HuH-7.5 (cell line): ENCODE results near the gene GLB1L3.
"Not testable (repeated sequence)": the region's sequence is repeated elsewhere in the genome, so short reads cannot be mapped to it uniquely, and the experiment has no call there.

Experiments
- DNase-seq: peaks from one replicate; pipeline ENCODE4 v3.0.0; 2011; ENCODE audit warnings: low spot score

Gene GLB1L3

DNA sequence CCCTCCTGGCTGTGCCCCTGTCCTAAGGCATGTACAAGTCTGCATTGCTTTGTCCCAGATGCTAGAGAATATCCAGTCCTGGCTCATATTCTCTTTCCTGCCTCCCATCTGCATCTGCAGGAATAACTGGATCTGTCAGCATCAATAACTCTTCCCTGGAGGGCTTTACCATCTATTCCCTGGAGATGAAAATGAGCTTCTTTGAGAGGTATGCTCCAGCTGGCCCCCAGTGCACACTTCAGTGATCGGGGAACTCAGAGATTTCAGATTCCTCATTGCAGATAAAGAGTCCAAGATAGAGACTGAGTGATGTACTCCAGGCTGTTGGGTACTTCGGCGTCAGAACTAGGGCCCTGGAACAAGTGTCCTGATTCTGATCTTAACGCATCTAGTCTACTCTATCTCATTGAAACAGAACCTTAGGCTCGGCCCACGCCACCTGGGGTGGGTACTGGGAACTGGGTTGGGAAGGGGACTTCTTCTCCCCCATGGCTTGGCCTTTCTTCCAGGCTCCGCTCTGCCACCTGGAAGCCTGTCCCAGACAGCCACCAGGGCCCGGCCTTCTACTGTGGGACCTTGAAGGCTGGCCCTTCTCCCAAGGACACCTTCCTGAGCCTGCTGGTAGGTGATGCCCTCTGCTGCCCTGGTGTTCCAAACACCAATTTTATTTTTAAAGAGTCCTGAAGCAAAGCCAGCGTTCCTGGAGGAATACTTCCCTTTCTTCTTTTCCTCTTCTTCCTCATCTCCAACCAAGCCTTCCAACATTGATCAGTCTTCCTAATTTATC is 37.8 kb downstream of the GLB1L3 start:
- no peak for DNase-seq

DNA sequence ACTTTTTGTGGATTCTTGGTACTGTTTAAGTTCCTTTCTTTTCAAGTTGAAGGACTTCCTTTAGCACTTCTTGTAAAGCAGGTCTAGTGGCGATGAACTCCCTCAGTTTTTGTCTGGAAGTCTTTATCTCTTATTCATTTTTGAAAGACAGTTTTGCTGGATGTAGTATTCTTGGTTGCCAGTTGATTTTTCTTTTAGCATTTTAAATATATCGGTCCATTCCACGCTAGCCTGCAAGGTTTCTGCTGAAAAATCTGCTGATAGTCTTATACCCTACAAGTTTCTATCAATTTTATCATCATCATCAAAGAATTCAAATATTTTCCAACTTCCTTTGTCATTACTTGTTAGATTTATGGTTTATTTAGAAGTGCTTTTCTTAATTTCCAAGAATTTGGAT is 40.9 kb downstream of the GLB1L3 start:
- no peak for DNase-seq

DNA sequence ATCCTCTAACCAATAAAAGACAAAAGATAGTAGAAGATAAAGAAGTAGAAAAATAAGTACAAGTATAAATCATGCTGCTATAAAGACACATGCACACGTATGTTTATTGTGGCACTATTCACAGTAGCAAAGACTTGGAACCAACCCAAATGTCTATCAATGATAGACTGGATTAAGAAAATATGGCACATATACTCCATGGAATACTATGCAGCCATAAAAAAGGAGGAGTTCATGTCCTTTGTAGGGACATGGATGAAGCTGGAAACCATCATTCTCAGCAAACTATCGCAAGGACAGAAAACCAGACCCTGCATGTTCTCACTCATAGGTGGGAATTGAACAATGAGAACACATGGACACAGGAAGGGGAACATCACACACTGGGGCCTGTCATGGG is 45.2 kb downstream of the GLB1L3 start:
- not testable (repeated sequence) for DNase-seq

DNA sequence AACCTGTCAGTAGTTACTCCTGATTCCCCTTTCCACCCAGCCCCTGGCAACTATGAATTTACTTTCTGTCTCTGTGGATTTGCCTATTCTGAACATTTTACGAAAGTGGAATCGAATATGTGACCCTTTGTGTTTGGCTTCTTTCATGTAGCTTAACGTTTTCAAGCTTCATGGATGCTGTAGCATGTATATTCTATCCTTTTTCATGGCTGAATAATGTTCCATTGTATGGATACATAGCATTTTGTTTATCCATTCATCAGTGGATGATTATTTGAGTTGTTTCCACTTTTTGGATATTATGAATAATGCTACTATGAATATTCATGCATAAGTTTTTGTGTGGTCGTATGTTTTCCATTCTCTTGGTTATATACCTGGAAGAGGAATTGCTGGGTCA is 46.4 kb downstream of the GLB1L3 start:
- no peak for DNase-seq

DNA sequence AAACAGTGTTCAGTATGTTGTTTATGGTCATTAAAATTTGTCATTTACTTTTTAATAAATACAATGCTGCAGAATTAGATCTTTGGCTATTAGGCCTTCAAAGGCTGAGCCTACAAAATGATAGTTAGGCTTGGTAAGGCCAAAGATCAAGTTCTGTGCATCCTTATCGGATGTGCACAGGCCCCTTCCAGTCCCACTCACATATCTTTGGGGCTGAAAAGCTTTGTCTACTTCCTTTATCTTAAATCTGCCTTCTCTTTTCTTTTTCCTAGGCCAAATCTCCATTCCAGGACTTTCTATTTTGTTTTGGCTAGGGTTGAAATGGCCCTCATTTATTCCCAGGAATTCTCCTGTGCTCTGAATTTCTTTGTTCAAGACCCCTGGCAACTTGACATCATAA is 52.3 kb downstream of the GLB1L3 start:
- DNase-seq = no peak

DNA sequence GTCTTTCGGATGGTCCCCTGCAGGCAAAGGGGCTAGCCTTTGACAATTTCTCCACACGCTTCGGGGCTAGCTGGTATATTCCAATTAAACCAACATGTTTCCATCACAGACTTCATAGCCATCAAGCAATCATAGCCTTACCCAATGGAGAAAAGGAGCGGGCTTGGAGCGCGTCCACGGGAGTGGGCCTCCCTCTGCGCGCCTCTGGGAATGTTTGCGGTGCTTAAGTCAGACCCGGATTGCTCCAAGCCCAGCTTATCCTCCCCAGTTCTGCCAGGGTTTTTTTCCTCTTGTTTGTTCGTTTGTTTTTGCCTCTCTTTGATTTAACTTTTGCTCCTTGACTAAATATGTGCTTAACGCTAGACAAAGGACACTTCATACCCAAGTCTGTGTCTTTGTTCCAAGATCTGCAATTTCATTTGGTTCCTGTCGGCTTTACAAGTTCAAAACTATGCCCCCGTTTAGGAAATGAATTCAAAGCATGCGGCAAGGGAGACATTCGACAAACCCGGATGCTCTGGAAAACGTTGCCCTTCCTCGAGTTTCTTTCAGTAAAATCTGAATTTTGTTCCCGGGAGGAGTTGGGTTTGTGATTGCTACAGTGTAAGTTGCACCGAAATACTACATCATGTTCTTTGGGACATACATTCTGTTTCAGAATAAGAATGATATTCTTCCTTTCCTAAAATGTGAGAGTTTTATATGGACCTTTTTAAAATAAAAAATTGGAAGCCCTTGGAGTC is 54.6 kb downstream of the GLB1L3 start:
- no peak for DNase-seq

DNA sequence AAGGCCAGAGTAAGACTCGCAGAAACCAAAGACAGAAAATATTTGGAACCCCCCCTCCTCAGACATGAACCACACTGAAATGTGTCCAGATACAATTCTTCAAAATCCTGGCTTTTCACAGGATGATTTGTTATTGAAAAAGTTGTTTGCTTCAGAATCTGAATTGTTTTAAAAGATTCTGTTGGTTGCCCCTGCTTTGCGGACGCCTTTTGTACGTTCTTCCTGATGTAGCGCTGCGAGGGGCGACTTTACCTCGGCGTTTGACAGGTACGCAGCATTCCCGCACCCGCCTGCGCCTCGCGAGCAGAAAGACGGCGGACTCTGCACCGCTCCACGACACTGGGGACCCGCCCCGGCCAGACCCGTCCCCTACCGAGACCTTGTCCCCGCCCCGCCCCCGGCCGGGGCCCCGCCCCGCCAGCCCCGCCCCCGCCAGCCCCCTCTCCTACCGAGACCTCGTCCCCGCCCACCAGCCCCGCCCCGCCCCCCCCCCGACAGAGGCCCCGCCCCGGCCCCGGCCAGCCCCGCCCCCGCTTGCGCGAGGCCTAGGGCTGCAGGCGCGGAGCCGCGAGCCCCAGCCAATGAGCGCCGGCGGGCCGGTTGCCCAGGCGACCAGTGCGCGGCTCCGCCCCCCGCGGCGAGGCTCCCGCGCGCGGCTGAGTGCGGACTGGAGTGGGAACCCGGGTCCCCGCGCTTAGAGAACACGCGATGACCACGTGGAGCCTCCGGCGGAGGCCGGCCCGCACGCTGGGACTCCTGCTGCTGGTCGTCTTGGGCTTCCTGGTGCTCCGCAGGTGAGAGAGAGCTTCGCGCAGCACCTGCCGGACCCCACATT is 55.4 kb downstream of the GLB1L3 start, which contains the start of gene GLB1L2:
Gene GLB1L2 (plus strand): TSS at position 635 of the 835 bp plus-strand sequence. CDS start 74 bp downstream, at position 709.
- peak; percentile 40 for DNase-seq

DNA sequence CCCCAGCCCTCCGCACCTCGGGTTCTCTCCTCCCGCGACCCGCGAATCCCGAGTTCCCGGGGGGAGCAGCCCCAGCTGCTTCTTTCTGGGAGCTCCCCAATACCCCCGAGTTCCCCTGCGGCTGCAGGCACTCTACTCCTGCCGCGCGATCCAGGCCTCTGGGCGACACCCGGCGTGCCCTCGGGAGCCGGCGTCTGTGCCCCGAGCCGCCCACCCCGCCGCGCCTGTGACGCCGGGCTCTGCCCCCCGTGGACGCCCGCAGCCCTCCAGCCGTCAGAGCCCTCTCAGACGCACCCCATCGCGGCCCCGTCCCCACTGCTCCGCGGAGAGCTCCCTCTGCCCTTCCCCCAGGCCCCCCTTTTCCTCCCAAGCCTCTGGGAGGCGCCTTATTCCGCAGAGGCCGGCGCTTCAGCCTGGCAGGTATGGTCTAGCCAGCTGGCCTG is 56.0 kb downstream of the GLB1L3 start:
- DNase-seq = no peak

DNA sequence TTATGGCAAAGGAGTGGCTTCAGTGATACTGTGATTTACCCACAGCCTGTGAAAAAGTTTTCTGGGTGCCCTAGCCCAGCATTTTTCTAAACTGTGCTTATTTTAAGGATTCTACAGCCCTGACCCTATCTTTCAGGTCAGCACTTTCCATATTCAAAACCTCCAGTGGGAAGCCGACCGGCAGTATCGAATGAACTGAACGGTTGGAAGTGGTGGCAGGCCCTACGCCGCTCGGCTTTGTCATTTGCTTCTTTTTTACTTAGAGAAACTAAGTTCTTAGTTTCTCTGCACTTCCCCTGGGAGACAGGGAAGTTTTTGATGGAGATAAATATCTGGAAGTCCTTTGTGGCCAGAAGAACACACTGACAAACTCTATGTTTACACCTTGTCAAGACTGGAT is 56.6 kb downstream of the GLB1L3 start:
- no peak for DNase-seq

DNA sequence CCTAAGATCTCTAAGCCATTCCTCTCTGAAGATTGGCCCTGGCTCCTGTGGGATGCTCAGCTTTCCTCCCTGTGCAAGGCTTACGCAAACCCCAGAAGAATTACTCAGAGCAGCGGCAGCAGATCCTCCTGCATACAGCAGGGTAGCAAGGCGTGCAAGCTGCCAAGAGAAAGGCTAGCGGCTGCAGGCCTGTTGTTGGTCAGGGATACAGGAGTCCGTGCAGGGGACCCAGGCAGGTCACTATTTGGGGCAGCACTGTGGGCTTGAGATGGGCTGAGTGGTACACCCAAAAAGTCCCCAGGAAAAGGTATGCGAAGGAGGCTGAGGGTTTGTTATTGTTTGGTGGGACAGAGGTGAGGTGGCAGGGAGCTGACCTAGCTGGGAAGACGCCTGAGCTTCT is 57.1 kb downstream of the GLB1L3 start:
- DNase-seq = no peak

DNA sequence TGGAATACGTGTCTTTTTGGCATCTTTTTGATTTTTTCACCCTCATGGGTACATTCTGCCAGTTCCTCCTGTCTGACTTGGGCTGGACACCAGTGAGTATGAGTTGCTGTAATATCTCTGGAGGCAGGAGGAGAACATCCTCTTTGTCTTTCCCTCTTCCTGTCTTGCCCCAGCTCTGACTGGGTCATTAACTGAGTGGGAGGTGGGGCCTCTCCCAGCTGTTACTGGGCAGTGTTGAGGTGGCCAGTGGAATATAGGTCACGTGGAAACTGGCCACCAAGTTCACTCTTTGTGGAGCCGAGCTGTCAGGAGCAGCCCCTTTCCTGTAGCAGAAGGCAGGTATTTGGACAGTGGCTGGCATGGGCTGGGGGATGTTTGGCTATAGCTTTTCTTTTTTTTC is 57.8 kb downstream of the GLB1L3 start:
- no peak for DNase-seq

DNA sequence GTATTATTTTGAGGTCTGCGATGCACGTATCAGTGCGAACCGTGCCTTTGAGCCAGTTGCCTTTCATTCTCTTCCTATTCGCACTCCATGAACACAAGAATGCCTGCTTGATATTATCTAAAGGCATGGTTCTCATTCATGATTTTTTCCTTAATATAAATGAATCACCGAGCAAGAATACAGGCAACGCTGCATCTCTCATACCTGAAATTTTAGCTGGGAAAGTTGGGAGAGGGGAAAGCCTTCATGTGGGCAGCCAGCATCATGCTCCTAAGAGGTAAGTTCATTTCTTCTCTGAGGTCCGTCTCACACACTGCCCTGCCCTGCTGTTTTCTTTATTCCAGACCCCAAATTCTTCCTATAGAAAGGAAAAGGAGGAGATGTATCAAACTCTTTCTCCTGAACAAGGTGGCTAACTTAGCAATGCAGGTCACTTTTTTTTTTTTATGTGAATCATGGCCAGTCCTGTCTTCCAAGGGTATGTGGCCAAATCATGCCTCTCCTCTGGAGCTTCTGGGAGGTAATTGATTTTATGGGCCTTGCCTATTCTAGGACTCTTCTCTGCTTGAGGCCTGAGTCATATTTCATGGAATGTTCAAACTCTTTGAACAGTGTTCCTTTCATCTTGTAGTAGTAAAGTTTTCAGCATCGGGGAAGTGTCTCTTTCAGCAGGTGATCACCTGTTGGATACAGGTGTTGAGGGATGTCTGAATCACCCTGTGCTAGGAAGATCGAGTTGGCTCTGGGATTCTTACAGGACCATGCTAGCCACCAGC is 58.8 kb downstream of the GLB1L3 start:
- no peak for DNase-seq

DNA sequence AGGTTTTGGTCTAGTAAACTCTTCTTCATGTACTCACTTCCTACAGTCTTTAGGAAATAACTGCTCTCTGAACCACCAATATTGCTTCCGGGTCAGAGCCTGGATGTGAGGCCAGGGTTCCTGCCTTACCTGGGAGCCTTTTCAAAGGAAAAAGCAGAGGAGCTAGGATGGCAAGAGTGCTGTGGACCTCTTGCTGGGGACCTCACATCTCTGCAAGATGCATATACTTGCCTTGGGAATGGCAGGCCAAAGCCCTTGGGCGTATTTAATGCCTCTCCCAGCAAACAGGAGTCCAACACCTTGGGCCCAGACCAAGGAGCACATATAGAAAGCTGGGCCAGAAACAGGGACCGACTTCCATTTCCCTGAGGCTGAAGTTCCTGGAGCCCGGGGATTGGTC is 60.9 kb downstream of the GLB1L3 start:
- no peak for DNase-seq

DNA sequence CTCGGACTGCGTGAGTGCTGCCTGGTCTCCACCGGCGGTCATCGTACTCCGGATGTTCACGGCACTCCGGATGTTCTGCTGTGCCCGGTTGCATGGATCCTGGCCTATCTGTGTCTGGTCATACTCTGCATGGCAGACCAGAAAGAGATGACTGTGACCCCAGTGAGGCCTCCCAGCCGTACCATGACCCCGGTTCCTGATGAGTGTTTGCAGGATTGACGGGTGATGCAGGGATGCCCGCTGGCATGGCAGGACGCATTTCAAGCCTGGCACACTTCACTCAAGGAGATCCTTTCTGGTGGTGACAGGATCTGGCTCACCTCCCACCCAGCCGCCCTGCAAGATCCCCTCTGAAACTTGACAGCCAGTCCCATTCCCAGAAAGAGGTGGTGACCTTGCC is 61.9 kb downstream of the GLB1L3 start:
- DNase-seq = no peak

DNA sequence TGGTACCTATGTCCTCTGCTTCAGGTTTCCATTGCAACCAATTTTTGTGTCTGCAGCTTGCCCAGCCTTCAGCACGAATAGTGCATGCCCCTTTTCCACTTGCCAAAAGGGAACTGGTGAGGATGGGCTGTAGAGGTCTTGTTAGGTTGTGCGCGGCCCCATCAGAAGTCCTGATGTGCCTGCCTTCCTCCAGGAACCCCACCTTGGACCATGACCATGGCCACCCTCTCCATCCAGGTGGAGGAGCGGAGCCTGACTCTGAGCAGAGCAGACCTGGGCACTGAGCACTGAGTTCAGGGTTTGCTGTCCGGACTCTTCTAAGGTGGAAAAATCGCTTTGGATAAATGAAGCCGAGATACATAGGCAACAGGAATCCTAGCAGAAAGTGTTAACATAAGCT is 62.5 kb downstream of the GLB1L3 start:
- DNase-seq = no peak

DNA sequence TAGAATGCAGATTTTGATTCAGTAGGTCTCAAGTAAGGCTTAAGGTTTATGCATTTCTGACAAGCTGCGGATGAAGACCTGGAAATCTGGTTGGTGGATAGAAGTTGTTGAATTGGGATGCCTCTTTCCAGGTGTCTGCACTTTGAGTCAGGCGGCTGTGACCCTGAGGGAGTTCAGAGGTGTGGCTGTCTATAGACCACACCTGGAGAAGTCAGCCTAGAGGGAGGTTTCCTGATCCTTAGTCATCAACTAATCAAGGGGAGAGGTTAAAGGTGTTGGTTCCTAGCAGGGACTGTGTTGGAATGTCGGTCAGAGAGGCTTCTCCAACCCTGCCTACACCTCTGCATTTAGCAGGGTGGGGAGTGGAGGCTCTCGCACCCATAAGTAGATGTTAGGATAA is 63.6 kb downstream of the GLB1L3 start:
- no peak for DNase-seq

DNA sequence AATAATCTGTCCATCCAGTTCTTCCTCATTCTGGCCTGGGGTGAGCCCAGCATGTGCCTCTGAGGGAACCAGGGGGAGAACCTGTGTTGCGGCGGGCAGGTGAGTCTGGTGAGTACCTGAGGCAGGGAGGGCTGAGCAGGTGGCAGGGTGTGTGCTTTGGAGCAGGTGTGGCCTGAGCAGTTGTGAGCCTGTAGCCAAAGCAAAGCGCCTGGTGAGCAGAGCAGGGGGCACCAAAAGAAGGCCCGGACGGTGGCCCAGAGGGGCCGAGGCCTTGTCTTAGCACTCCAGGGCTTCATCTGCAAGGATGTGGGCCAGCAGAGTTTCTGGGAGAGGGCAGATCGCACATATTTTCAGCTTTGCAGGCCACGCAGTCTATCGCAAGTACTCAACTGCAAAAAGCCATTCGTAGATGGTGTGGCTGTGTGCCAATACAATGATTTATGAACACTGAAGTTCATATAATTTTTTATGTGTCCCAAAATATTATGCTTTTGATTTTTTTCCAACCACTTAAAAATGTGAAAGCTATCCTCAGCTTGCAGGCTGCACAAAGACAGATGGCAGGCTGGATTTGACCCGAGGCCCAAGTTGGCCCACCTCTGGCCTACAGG is 64.3 kb downstream of the GLB1L3 start:
- no peak for DNase-seq

DNA sequence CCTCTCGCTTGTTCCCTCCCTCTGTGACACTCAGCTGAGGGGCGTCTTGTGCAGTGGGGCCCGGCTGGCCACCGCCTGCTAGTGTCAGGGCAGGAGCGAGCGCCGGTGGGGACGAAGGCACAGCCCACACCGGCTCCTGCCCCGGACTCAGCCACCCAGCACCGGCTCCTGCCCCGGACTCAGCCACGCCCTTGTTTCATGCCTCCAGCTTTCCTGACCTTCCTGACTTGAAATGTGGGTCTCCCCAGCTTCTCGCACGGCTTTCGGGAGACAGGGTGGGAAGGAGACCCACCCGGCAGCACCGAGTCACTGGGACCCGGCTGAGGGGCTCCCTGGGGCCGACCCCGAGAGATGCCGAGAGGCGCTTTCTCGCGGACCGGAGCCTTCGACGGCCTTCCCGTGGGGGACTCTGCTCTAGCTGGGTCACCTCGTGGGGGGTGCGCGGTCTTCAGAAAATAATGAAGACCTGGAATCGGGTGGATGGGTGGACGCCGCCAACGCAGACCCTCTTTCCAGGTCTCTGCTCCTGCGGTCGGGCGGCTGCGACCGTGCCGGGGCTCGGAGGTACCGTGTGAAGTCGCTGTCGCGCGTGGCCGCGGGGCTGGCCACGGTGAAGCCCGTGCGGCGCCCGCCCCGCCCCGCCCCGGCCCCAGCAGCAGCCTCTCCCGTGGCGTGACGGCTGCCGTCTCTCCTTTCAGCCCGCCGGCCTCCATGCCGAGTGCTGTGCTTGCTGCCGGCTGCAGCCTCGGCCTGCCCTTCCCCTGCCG is 65.8 kb downstream of the GLB1L3 start:
- no peak for DNase-seq

DNA sequence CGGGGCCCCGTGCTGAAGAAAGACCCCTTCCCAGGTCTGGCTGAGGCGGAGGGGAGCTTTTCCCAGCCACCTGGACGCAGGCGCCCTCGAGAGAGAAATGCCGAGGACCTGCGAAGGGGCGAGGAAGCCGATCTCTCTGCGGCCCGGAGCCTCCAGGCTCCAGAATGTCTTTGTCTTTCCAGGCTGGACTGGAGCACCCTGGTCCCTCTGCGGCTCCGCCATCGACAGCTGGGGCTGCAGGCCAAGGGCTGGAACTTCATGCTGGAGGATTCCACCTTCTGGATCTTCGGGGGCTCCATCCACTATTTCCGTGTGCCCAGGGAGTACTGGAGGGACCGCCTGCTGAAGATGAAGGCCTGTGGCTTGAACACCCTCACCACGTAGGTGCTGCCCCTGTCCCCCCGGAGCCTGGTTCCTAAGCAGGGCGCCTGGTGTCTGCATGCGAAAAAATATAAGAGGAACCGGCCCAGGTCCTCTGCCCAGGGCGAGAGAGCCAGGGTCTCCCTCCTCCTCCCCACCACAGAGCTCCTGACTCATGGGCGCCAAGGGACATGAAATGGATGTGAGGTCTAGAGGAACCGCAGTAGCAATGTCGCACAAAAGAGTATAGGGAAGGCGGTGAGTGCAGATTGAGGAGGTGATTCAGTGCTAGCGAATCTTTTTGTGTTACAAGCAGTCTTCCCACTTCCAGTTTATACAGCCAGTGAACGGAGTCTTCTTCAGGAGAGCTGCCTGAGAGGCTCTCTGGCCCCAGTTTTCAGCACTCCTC is 66.6 kb downstream of the GLB1L3 start:
- no peak for DNase-seq

DNA sequence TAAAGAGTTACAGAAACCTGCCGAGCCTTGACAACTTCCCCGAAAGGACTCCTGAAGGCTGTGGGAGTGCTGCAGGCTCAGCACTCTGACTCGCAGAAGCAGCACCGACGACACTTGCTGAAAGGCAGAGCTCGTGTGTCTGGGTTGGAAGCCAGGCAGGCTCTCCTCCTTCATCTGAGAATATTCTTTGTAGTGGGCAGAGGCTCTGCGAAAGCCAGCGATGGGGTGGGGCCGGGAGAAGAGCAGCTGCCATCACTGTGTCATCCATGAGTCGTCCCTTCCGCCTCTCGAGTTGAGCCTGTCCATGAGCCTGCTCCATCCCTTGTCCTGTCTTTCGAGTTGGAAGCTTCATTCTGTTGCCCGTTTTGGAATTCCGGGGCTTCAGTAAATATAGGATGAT is 67.5 kb downstream of the GLB1L3 start:
- no peak for DNase-seq
